A673 (cell line): Measurements from ENCODE around the gene UBE3C. TPM values are rescaled to one million over a fixed set of nuclear protein-coding genes. Genes with fewer than 3 reads are reported as not detected.

Experiments used
- BruUV-seq: library from RNA; stranded (reverse); fragments of 400-500 nt; replicated peaks from 2 replicates; lab custom pipeline; 2021; lab: Mats Ljungman, UMichigan
- CTCF ChIA-PET: fragments of 300-600 bp; sonication (Branson Sonifier 250); formaldehyde crosslinking; loops from one replicate; lab custom pipeline; 2022; ENCODE audit warnings: antibody characterized with exemption; lab: Charles Lee
- POLR2A ChIA-PET: fragments of 300-600 bp; sonication (Branson Sonifier 250); formaldehyde crosslinking; loops from one replicate; lab custom pipeline; 2022; ENCODE audit warnings: antibody characterized with exemption; ENCODE audit not compliant: low non-redundant PET; lab: Charles Lee
- DNase-seq: peaks from one replicate; pipeline ENCODE4 v3.0.0-alpha.2; 2015; ENCODE audit warnings: low spot score
- H3K27ac ChIP-seq: fragments of 200-600 bp; sonication (generic); 2 replicates; pipeline ENCODE4 v1.5.1; 2016; ENCODE audit warnings: mixed run types, low read depth, mild to moderate bottlenecking, mixed read lengths, antibody characterized with exemption, low read length; ENCODE audit not compliant: poor library complexity, severe bottlenecking
- H3K27me3 ChIP-seq: fragments of 200-600 bp; sonication (generic); replicated peaks from 2 replicates; pipeline ENCODE4 v1.6.1; 2017; ENCODE audit warnings: mixed run types, low read depth, mild to moderate bottlenecking, mixed read lengths, antibody characterized with exemption, low read length; ENCODE audit not compliant: insufficient read depth, poor library complexity
- H3K36me3 ChIP-seq: fragments of 200-600 bp; sonication (generic); 2 replicates; pipeline ENCODE4 v1.6.1; 2016; ENCODE audit warnings: mixed run types, mild to moderate bottlenecking, mixed read lengths, antibody characterized with exemption, low read length; ENCODE audit not compliant: insufficient read depth, poor library complexity, severe bottlenecking
- H3K4me1 ChIP-seq: fragments of 200-600 bp; sonication (generic); 2 replicates; pipeline ENCODE4 v1.6.1; 2017; ENCODE audit warnings: mixed run types, mild to moderate bottlenecking, mixed read lengths, antibody characterized with exemption, low read length; ENCODE audit not compliant: insufficient read depth, poor library complexity, severe bottlenecking
- H3K4me3 ChIP-seq: fragments of 200-600 bp; sonication (generic); 2 replicates; pipeline ENCODE4 v1.5.1; 2016; ENCODE audit warnings: low read depth, mixed run types, mild to moderate bottlenecking, mixed read lengths, low read length; ENCODE audit not compliant: poor library complexity, severe bottlenecking
- H3K9me3 ChIP-seq: fragments of 200-600 bp; sonication (generic); 2 replicates; pipeline ENCODE4 v1.6.1; 2016; ENCODE audit warnings: mixed run types, low read depth, mild to moderate bottlenecking, mixed read lengths, antibody characterized with exemption, low read length; ENCODE audit not compliant: poor library complexity, severe bottlenecking
- EZH2 ChIP-seq: fragments of 200-600 bp; sonication (generic); IDR thresholded peaks from 2 replicates; pipeline ENCODE4 v1.6.1; 2017; ENCODE audit warnings: borderline replicate concordance, low read depth, mild to moderate bottlenecking, mixed read lengths, antibody characterized with exemption, low read length; ENCODE audit not compliant: poor library complexity, severe bottlenecking
- intact Hi-C: fragments of 100-400 bp; cut with micrococcal nuclease; formaldehyde crosslinking; loops from one replicate; pipeline ENCODE4 v1.10.0; 2022; ENCODE audit not compliant: unreplicated experiment
- total RNA-seq: library from RNA; stranded (reverse); gene quantifications from 2 replicates; pipeline ENCODE4 v1.2.3, GENCODE V29; 2021
- TF ChIP-seq, protein P1 (sequence below): fragments of 300-800, 200-600 bp; sonication (generic); conservative IDR thresholded peaks from 2 replicates; pipeline ENCODE4 v1.5.1; 2017; ENCODE audit warnings: low read depth, mild to moderate bottlenecking, antibody characterized with exemption, low read length, moderate library complexity, mixed read lengths

UBE3C gene
- total RNA-seq, 1 experiment from 2014 or later = 77.9 TPM

DNA sequence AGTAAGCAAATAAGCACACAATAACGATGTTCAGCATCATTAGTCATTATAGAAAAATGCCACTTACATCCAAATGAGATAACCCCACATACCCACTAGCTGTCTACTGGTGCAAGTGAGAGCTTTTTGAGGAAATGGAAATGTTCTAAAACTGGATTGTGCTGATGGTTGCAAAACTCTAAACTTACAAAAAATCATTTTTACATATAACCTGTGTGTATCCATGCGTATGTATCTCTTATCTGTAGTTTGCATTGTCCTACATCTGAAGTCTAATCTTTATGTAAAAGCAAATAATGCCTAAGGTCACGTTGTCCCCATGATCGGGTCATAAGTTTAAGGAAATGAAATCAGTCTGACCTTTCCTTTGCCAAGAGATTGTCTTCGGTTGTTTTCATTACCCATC lies 116.5 kb downstream of the UBE3C start:
- no TSS peak for BruUV-seq
- Histone ChIP-seq H3K4me1 (no peaks in the 10 kb centered on the region), H3K4me3 (no peak overlapping the region), H3K27ac (no peak overlapping the region), H3K9me3 (no peaks in the 10 kb centered on the region), H3K36me3 (peaks cover 54% of the 10 kb centered on the region), H3K27me3 (no peaks in the 10 kb centered on the region)
- intact Hi-C loops = no loop called here
- TF ChIP-seq, protein P1, sequence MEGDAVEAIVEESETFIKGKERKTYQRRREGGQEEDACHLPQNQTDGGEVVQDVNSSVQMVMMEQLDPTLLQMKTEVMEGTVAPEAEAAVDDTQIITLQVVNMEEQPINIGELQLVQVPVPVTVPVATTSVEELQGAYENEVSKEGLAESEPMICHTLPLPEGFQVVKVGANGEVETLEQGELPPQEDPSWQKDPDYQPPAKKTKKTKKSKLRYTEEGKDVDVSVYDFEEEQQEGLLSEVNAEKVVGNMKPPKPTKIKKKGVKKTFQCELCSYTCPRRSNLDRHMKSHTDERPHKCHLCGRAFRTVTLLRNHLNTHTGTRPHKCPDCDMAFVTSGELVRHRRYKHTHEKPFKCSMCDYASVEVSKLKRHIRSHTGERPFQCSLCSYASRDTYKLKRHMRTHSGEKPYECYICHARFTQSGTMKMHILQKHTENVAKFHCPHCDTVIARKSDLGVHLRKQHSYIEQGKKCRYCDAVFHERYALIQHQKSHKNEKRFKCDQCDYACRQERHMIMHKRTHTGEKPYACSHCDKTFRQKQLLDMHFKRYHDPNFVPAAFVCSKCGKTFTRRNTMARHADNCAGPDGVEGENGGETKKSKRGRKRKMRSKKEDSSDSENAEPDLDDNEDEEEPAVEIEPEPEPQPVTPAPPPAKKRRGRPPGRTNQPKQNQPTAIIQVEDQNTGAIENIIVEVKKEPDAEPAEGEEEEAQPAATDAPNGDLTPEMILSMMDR = no peak
- no peak for TF ChIP-seq EZH2
- ChIA-PET CTCF (no interaction called here), POLR2A (no interaction called here)
- DNase-seq = no peak

DNA sequence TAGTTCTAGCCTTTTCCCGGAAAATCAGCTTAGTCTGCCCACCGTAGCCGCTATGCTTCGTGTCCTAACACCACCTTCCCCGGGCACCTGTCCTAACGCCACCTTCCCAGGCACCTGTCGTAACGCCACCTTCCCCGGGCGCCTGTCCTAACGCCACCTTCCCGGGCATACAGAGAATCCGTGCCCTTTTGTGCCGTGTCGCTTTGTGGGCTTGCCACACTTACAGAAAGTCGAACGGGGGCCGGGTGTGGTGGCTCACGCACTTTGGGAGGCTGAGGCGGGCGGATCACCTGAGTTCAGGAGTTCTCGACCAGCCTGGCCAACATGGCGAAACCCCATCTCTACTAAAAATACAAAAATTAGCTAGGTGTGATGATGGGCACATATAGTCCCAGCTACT lies 124.4 kb downstream of the UBE3C start:
- no peak for DNase-seq
- Histone ChIP-seq H3K4me3 (no peak overlapping the region), H3K9me3 (no peaks in the 10 kb centered on the region), H3K27me3 (no peaks in the 10 kb centered on the region), H3K27ac (no peak overlapping the region), H3K36me3 (peaks cover 42% of the 10 kb centered on the region), H3K4me1 (peaks cover 18% of the 10 kb centered on the region)
- no peak for TF ChIP-seq EZH2
- TF ChIP-seq, protein P1 = no peak
- intact Hi-C loops = no loop called here
- no TSS peak for BruUV-seq
- POLR2A ChIA-PET = no interaction called here
- CTCF ChIA-PET = interaction anchor here (0.6 kb wide), 1 partner anchor 25 kb away, joined by 5 read pairs; no protein-coding TSS in a partner anchor

DNA sequence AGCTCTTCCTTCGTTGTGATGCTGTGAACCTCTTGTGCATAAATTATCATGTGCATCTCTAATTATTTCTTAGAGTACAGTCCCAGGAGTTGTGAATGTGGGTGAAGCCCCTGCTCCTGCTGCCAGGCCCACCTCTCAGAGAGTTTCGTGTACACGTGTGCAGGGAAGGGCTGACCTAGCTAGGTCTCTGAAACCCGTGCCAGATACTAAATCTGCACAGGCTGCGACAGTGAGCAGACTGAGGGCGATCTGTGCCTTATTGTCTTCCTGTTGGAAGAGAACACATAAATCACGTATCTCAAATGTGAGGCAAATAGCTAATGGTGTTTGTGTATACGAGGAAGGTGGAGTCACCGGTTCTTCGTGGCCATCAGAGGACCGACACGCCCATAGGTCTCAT lies 126.3 kb downstream of the UBE3C start:
- POLR2A ChIA-PET = no interaction called here
- DNase-seq = no peak
- Histone ChIP-seq H3K4me3 (no peak overlapping the region), H3K36me3 (peaks cover 37% of the 10 kb centered on the region), H3K27ac (no peak overlapping the region), H3K4me1 (peaks cover 18% of the 10 kb centered on the region), H3K27me3 (no peaks in the 10 kb centered on the region), H3K9me3 (no peaks in the 10 kb centered on the region)
- CTCF ChIA-PET = no interaction called here
- no peak for TF ChIP-seq EZH2
- TF ChIP-seq, protein P1 = no peak
- BruUV-seq = no TSS peak
- intact Hi-C loops = no loop called here
